GM18858 (cell line): ENCODE results near the gene BNIPL.
A peak's percentile ranks its signal among the peaks of the same experiment; 100 is the strongest.

Source experiments
- ATAC-seq: cut with Tn5 transposase; IDR thresholded peaks from one replicate; pipeline ENCODE4 v1.9.1; 2021; ENCODE audit not compliant: unreplicated experiment

BNIPL gene, protein sequence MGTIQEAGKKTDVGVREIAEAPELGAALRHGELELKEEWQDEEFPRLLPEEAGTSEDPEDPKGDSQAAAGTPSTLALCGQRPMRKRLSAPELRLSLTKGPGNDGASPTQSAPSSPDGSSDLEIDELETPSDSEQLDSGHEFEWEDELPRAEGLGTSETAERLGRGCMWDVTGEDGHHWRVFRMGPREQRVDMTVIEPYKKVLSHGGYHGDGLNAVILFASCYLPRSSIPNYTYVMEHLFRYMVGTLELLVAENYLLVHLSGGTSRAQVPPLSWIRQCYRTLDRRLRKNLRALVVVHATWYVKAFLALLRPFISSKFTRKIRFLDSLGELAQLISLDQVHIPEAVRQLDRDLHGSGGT

DNA sequence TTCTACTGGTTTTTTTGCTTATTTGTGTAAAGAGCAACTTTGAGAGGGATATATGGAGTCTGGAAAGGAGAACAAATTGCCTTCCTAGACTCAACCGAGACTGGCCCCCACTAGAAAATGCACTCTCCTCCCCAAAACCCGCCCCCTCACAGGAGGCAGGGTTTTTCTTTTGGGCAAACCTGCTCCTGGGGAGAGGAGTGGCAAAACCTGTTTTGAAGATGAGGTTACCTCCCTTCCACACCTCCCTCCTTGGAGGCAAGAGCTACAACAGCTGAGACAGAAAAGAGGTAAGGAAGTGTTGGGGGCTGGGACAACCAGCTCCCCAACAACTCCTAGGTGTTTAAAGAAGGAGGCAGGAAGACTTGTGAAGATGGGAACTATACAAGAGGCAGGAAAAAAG, at the start of gene BNIPL:
TSS of gene BNIPL (plus strand) at position 231 of the 400 bp plus-strand sequence. CDS start at position 371, 140 bp downstream.
- no peak for ATAC-seq

DNA sequence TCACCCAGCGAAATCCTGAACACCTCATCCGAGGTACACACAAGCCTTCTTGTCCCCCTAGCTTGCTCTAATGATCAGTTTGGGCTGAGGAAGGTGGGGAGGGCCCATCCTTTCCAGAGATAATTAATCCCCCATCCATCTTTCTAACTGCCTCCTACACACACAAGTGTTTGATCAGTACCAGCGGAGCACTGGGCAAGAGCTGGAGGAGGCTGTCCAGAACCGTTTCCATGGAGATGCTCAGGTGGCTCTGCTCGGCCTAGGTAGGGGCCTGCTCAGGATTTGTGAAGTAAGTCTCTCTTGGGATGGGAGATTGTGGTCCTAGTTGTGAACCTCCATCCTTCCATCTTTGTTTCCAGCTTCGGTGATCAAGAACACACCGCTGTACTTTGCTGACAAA, 48.5 kb upstream of the BNIPL start:
- no peak for ATAC-seq

GRCh38 chr1:150992626-150993025, 43.8 kb upstream of the BNIPL start:
- ATAC-seq: no peak

DNA sequence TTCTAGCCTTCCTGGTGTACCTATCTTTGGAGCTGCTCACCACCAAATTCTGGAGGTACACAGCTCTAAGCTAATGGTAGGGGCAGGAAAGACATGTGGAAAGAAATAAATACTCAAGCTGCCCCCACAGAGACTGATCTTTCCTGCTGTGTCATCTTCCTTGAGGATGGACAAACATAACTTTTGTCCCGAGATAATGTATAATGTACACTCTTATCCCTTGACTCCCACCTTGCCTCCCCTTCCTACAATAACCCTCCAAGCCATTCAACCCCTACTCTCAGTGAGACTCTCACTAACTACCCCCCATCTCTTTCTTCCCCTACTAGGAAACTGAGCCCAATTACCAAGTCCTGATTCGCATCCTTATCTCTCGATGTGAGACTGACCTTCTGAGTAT, 42.1 kb upstream of the BNIPL start:
- no peak for ATAC-seq

- ATAC-seq: no peak
Observed at GRCh38 chr1:150995460-150995859, 40.9 kb upstream of the BNIPL start.

- no peak for ATAC-seq
Observed at GRCh38 chr1:150995896-150996295, 40.5 kb upstream of the BNIPL start.

- ATAC-seq: no peak
Observed at GRCh38 chr1:150997126-150997872, 39.1 kb upstream of the BNIPL start.

DNA sequence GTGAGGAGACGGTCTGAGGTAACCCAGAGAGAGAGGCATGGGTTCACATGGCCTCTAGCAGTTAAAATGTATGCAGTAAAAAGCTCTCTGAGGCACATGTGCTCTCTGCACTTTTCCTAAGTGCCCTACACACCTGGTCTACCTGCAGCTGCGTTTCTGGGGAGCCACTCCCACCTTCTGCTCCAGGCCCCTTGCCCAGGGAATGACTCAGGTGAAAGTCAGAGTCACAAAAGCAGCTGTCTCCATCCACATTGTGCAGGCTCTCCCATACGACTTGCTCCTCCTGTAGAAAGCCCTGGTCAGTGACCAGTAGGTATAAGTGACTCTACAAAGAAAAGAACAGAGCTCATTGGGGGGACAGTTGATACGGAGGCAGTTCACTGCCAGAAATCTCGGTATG, 38.4 kb upstream of the BNIPL start:
- ATAC-seq: no peak

GRCh38 chr1:150999051-150999674, 37.2 kb upstream of the BNIPL start:
- no peak for ATAC-seq

- ATAC-seq: no peak
Observed at GRCh38 chr1:150999926-151000325, 36.5 kb upstream of the BNIPL start.

GRCh38 chr1:151000408-151000807, 36.0 kb upstream of the BNIPL start:
- ATAC-seq: no peak

- ATAC-seq: no peak
Observed at GRCh38 chr1:151001602-151002001, 34.8 kb upstream of the BNIPL start.

- ATAC-seq: no peak
Observed at GRCh38 chr1:151002051-151002450, 34.3 kb upstream of the BNIPL start.

DNA sequence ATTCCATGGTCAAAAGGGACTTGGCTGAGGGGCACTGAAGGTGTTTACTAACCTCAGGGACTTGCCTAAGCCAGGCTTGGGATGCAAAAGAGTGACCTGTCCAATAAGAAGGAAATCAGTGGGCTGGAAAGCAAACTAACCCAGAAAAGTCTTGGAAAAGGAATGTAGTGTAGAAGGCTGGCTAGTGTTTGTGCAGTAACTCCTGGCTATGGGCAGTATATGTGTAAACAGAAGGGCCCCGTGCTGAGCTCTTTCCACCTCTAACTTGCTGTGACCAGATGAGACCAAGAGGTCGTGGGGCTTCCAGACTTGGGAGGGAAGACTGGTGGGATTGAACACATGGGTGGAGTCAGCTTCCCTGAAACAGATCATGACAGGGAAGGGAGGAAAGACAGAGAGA, 33.8 kb upstream of the BNIPL start:
- no peak for ATAC-seq

- no peak for ATAC-seq
Observed at GRCh38 chr1:151003180-151003579, 33.2 kb upstream of the BNIPL start.

DNA sequence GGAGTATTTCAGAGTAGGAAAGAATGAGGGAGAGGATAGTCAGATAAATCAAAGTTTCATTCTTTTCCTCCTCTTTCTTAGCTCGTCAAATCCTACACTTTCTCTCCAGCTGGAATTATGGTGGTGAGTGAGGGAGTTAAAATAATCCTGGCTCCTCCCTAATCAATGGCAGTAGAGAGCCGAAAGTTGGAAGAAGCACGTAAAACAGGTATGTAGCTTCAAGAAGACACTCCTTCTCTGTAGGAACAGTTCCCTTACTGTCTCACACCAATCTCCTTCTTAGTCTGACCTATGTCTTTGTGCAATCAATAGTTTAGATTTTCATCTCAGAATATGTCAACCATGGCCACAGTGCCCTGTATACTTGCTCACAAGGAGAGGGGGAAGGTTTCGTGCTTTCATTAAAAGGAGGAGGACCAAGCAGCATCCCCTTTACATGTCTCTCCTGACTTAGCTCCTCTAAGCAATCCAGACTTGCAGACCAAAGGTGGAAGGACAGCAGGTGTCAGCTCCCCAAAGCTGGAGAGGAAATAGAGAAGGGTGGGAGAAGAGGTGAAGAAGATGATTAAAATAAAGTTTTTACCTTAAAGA, 30.6 kb upstream of the BNIPL start:
- no peak for ATAC-seq

DNA sequence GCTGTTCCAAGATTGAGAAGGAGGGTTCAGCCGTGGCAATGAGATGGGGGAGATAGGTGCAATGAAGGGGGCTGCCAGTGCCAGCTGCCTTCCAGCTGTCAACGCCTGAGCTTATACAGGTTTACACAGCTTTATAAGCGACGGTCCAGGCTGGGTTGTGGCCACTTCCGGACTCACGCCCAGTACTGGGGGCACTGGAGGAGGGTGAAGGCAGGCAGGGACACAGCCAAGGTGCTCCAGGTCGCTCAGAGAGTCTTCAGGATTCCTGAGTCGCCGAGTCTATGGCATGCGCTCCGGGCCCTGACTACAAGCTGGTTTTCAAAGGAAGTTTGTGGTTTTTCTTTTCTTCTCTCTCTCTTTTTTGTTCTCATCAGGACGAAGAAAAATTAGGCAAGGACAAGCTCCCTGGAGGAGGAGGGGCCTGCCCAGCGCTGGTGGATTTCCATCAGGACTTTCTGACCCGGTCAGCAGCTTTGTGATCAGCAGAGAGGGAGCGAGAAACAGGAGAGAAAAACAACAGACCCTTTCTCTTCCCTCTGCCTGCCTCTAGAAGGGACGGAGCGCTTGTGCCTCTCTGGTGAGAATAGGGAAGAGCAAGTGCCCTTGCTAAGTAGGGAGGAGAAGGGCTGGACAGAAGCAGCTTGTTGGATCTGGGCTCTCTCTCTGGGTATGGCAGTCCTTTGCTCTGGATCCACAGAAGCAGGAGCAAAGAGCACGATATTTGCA, 29.9 kb upstream of the BNIPL start, which contains the start of gene MINDY1:
TSS of gene MINDY1 (minus strand) at position 576 of the 726 bp plus-strand sequence. CDS start 4,285 bp downstream, outside the sequence.
- no peak for ATAC-seq

DNA sequence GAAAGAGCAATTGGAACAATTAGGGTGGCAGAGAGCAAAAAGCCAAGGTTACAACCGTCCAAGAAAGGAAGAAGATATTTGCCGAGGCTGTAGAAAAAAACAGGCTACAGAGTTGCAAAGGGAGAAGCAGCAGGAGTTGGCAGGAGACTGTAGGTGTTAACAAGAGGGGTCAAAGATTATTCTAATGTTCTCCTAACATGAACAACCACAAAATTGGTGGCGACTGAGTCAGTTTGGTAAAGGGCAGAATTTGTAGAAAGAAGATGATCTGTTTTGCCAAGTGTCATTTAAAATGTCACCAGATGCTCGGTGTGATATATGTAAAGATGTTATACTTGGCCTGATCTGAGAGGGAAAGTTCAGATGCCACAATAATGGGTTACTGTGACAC, 28.5 kb upstream of the BNIPL start:
- ATAC-seq: no peak

GRCh38 chr1:151008244-151009205, 27.9 kb upstream of the BNIPL start, which contains the start of gene PRUNE1:
PRUNE1 (plus strand) TSS chr1:151008449; CDS start chr1:151008633, 184 bp downstream.
- ATAC-seq: peak; percentile 44

DNA sequence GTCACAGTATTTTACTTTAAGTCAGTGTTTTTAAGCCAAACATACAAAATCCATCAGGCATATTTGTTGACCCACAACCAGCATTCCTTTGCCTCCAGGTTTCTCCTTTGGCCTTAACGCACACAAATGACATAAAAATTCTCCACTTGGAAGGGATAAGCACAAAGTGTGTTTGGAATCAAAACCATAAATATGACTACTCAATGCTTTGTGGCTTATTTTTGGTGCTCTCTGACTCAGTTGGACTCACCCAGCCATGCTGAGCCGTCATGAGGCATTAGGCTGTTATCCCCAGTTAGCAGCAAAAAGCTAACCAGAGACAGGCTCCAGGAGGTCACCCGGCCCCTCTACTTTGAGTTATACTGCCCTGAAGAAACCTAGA, 27.2 kb upstream of the BNIPL start:
- no peak for ATAC-seq
